Ovary (tissue), 3 donors: ENCODE results near the gene RXRB.

Source experiments
- POLR2A ChIP-seq: fragments of 450-650 bp; IDR thresholded peaks from one replicate; pipeline ENCODE4 v1.6.1; 2017; ENCODE audit warnings: antibody characterized with exemption, mild to moderate bottlenecking, moderate library complexity
- TF ChIP-seq, protein P1 (sequence below), 3 donors: fragments of 450-650 bp in 2 of 3; fragments of 200-600 bp in 1 of 3; IDR thresholded peaks; one replicate each; pipeline versions ENCODE4 v1.5.1 to v1.8.0; 2016 to 2022; ENCODE audit warnings: antibody characterized with exemption in 3 of 3, mild to moderate bottlenecking in 1 of 3
- donor health status: DM: no; HTN: no; CAD: no.

DNA sequence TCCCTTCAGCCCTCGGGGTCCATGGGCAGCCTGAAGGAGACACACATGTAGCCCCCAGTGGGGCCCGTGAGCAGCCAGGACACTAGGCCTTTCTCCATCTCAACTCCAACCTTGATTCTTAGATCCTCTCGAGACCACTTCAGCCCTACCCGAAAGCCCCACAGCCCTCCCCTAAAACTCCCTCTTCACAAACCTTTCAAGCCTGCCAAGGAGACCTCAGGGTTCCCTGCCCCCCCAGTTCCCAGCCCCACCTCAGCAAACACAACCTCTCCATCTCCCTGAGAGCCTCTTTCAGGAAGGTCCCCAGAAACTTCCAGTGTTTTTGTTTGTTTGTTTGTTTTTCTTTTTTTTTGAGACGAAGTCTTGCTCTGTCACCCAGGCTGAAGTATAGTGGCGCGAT is 19.3 kb downstream of the RXRB start:
- TF ChIP-seq, protein P1, sequence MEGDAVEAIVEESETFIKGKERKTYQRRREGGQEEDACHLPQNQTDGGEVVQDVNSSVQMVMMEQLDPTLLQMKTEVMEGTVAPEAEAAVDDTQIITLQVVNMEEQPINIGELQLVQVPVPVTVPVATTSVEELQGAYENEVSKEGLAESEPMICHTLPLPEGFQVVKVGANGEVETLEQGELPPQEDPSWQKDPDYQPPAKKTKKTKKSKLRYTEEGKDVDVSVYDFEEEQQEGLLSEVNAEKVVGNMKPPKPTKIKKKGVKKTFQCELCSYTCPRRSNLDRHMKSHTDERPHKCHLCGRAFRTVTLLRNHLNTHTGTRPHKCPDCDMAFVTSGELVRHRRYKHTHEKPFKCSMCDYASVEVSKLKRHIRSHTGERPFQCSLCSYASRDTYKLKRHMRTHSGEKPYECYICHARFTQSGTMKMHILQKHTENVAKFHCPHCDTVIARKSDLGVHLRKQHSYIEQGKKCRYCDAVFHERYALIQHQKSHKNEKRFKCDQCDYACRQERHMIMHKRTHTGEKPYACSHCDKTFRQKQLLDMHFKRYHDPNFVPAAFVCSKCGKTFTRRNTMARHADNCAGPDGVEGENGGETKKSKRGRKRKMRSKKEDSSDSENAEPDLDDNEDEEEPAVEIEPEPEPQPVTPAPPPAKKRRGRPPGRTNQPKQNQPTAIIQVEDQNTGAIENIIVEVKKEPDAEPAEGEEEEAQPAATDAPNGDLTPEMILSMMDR (IDR thresholded peaks at IDR 0.05) = no peak
- TF ChIP-seq POLR2A = no peak
